GM21825 (cell line): ENCODE data around the gene PERCC1.
A peak's percentile ranks its signal among the peaks of the same experiment; 100 is the strongest.

Experiments used
- ATAC-seq: cut with Tn5 transposase; IDR thresholded peaks from one replicate; pipeline ENCODE4 v1.9.1; 2021; ENCODE audit warnings: mild to moderate bottlenecking, moderate library complexity; ENCODE audit not compliant: unreplicated experiment

PERCC1 gene

GRCh38 chr16:1430759-1431496 is at the start of gene PERCC1:
Gene PERCC1, plus strand, starts transcription at chr16:1431078. Its CDS starts 1,516 bp downstream, at chr16:1432594.
- ATAC-seq: no peak

GRCh38 chr16:1381612-1382406 is 49.1 kb upstream of the PERCC1 start:
- no peak for ATAC-seq

- no peak for ATAC-seq
Observed at GRCh38 chr16:1383556-1383955, 47.3 kb upstream of the PERCC1 start.

GRCh38 chr16:1385232-1385631 is 45.6 kb upstream of the PERCC1 start:
- no peak for ATAC-seq

GRCh38 chr16:1387331-1387730 is 43.5 kb upstream of the PERCC1 start:
- no peak for ATAC-seq

GRCh38 chr16:1389762-1390161 is 41.1 kb upstream of the PERCC1 start:
- no peak for ATAC-seq

- no peak for ATAC-seq
Observed at GRCh38 chr16:1390239-1390779, 40.6 kb upstream of the PERCC1 start.

GRCh38 chr16:1392826-1393225 is 38.1 kb upstream of the PERCC1 start:
- no peak for ATAC-seq

- ATAC-seq: no peak
Observed at GRCh38 chr16:1393613-1394176, 37.2 kb upstream of the PERCC1 start.

GRCh38 chr16:1394367-1394951 is 36.4 kb upstream of the PERCC1 start:
- no peak for ATAC-seq

GRCh38 chr16:1395444-1396031 is 35.3 kb upstream of the PERCC1 start:
- no peak for ATAC-seq

- no peak for ATAC-seq
Observed at GRCh38 chr16:1397779-1398178, 33.1 kb upstream of the PERCC1 start.

- ATAC-seq: no peak
Observed at GRCh38 chr16:1398351-1398750, 32.5 kb upstream of the PERCC1 start.

- ATAC-seq: no peak
Observed at GRCh38 chr16:1398826-1399581, 31.9 kb upstream of the PERCC1 start.

- ATAC-seq: no peak
Observed at GRCh38 chr16:1401061-1401757, 29.7 kb upstream of the PERCC1 start.

- no peak for ATAC-seq
Observed at GRCh38 chr16:1401758-1402154, 29.1 kb upstream of the PERCC1 start.

- no peak for ATAC-seq
Observed at GRCh38 chr16:1403036-1403435, 27.8 kb upstream of the PERCC1 start.

GRCh38 chr16:1403733-1404132 is 27.1 kb upstream of the PERCC1 start:
- no peak for ATAC-seq

GRCh38 chr16:1407753-1408152 is 23.1 kb upstream of the PERCC1 start:
- ATAC-seq: peak; percentile 15
